HG03571 (cell line): ENCODE data around the gene NXPH4.

Experiments used
- ATAC-seq: cut with Tn5 transposase; IDR thresholded peaks from one replicate; pipeline ENCODE4 v1.9.1; 2021; ENCODE audit not compliant: unreplicated experiment

Gene NXPH4

GRCh38 chr12:57230381-57231155 is 14.0 kb downstream of the NXPH4 start:
- no peak for ATAC-seq

DNA sequence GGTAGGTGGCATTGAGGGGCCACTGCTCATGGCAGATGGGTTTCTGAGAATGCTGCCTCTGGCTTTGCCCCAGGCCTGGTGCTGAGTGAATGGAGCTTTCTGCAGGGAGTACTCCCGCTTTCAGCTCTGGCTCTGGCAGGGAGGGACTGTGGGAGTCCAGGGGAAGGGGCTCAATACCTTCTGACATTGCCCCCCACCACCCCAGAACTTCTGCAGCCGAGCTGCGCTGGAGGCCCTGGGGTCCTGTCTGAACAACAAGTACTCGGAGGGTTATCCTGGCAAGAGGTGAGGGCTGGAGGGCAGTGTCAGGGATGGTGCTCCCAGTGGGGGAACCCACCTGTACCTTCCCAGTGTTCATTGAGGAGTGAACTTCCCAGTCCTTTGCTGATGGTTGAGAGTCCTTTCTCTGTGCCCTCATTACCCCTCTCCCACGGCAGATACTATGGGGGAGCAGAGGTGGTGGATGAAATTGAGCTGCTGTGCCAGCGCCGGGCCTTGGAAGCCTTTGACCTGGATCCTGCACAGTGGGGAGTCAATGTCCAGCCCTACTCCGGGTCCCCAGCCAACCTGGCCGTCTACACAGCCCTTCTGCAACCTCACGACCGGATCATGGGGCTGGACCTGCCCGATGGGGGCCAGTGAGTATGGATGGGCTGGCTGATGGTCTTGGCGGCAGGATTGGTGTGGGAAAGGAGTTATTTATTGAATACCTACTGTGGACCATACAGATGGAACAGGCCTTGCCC is 14.9 kb downstream of the NXPH4 start:
- no peak for ATAC-seq

GRCh38 chr12:57232156-57232756 is 15.7 kb downstream of the NXPH4 start:
- no peak for ATAC-seq

GRCh38 chr12:57233357-57234232 is 17.0 kb downstream of the NXPH4 start:
- no peak for ATAC-seq

- ATAC-seq = no peak
Observed at GRCh38 chr12:57234233-57234570, 17.6 kb downstream of the NXPH4 start.

DNA sequence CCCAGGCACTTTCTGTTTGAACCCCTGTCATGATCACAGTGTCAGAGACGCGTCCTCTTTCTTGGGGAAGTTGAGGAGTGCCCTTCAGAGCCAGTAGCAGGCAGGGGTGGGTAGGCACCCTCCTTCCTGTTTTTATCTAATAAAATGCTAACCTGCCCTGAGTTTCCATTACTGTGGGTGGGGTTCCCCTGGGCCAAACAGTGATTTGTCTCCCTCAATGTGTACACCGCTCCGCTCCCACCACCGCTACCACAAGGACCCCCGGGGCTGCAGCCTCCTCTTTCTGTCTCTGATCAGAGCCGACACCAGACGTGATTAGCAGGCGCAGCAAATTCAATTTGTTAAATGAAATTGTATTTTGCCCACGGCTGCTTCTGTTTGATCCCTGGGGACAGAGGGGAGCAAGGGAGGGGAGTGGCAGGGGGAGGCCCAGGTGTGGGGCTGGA is 18.0 kb downstream of the NXPH4 start:
- no peak for ATAC-seq

GRCh38 chr12:57235017-57235727 is 18.6 kb downstream of the NXPH4 start:
- ATAC-seq = no peak

- no peak for ATAC-seq
Observed at GRCh38 chr12:57235728-57236131, 19.1 kb downstream of the NXPH4 start.

DNA sequence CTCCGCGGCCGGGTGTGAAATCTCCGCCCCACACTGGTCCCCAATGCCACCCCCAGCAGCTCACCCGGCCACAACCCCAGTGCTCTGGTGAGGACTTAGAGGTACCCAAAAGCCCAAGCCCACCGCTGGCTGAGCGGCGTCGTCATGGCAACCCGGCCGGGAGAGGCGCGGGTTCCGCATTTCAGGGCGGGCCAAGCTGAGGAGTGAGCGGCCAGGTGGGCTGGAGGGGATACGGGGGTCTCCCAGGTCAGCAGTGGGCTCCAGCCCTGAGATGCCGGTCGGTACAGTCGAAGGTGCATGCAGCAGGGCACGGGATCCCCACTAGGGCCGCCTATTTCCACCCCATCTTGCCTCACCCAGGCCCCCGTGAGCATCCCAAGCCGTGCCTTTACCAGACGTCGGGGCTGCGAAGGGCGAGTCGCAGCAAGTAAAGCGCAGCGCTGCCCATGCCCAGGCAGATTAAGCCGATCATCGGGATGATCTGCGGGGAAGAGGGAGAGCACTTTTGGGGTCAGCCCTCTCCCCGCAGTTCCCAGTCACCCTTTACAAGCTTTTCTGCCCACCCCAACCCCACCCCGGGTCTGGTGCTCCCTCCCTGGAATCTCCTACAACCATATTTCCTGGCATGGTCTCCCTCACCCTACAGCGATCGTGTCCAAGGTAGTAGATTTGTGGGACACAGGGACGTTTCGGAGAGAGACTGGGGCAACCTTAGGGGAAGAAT is 19.8 kb downstream of the NXPH4 start:
- no peak for ATAC-seq

DNA sequence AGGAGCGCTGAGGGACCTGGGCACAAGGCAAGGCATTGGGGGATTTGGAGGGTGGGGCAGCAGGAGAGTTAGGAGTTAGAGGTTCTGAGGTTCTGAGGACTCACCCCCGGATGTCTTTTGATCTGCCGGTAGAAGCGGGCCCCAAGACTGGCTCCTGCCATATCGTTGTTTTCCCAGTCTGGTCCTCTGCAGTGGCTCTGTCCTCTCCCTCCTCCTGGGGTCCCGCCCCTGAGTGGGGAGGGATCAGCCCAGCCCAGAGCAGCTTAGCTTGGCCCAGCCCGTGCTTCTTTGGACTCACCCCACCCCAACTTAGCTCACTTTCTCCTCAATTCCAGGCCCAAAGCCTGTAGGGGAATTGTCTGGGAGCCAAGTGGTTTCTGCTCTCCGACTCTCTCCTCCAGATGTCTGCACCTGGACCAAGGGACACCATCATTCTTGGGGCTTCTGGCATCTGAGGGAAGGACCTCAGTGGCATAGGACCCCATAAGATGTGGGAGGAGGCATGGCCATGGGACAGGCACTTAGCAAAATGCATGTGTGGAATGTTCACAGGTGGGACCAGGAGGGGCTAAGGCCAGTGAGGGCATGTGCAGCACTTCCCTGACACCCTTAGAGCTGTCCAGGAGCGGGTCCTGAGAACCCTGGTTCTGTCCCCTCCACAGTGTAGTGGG is 20.5 kb downstream of the NXPH4 start:
- ATAC-seq = no peak

DNA sequence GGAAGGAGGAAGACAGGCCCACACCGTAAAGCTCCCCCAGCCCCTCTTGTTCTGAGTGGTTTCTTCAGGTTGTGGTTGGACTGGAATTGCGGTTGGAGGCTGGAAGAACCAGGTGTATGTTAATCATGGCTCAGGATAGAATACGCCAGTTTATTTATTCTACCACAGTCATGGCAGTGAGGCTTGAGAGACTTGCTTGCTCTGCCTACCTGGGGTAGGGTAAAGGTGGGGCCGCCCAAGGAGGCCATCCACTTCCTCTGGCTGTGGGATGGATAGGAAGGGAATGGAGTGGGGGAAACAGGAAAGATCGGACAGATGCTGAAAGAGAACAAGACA is 21.0 kb downstream of the NXPH4 start:
- ATAC-seq = no peak

GRCh38 chr12:57237932-57238853 is 21.6 kb downstream of the NXPH4 start:
- no peak for ATAC-seq

GRCh38 chr12:57238854-57239554 is 22.4 kb downstream of the NXPH4 start:
- ATAC-seq = peak; percentile 46

- no peak for ATAC-seq
Observed at GRCh38 chr12:57239587-57240065, 23.0 kb downstream of the NXPH4 start.

GRCh38 chr12:57240066-57240921 is 23.7 kb downstream of the NXPH4 start:
- no peak for ATAC-seq

- no peak for ATAC-seq
Observed at GRCh38 chr12:57240926-57241401, 24.4 kb downstream of the NXPH4 start.
